HEK293 (cell line): ENCODE measurements around the gene HMGB1.
A peak's percentile ranks its signal among the peaks of the same experiment; 100 is the strongest.

Experiments
- CTCF ChIA-PET: fragments of 350-600 bp; formaldehyde crosslinking; extraction: SDS; loops from one replicate; lab custom pipeline; 2021; ENCODE audit warnings: antibody characterized with exemption; lab: Yijun Ruan, JAX
- POLR2A ChIA-PET: fragments of 300-600 bp; formaldehyde crosslinking; extraction: SDS; loops from one replicate; lab custom pipeline; 2020; ENCODE audit warnings: antibody characterized with exemption, inconsistent platforms; lab: Yijun Ruan, JAX
- H3K27ac ChIP-seq: fragments of 200-500 bp; sonication (Bioruptor generic); 2 replicates; pipeline ENCODE4 v1.5.1; 2014; ENCODE audit warnings: low read depth, low read length, control low read depth, inconsistent platforms; ENCODE audit errors: extremely low read depth
- H3K36me3 ChIP-seq, 2 experiments: fragments of 200-500 bp in 1 of 2; sonication (Bioruptor generic) in 1 of 2; 1 replicate in 1 of 2; 2 replicates in 1 of 2; pipeline ENCODE4 v1.5.1; 2014 to 2017; ENCODE audit warnings: inconsistent platforms in 2 of 2, low read length in 2 of 2; ENCODE audit not compliant: control insufficient read depth in 2 of 2, insufficient read depth in 1 of 2
- H3K4me1 ChIP-seq: fragments of 200-500 bp; sonication (Bioruptor generic); 2 replicates; pipeline ENCODE4 v1.5.1; 2014; ENCODE audit warnings: mild to moderate bottlenecking, low read length, inconsistent platforms; ENCODE audit not compliant: control insufficient read depth, insufficient read depth
- H3K4me3 ChIP-seq: 2 replicates; pipeline ENCODE4 v1.5.1; 2011; ENCODE audit warnings: low read depth, mild to moderate bottlenecking, control low read depth, low read length, moderate library complexity
- H3K9me3 ChIP-seq: fragments of 200-500 bp; sonication (Bioruptor generic); 2 replicates; pipeline ENCODE4 v1.5.1; 2014; ENCODE audit warnings: low read depth, low read length, inconsistent platforms; ENCODE audit not compliant: control insufficient read depth, insufficient read depth
- FEZF1 ChIP-seq: fragments of 450-650 bp; formaldehyde crosslinking; IDR thresholded peaks from 2 replicates; pipeline ENCODE4 v1.5.1; 2016; ENCODE audit warnings: missing biosample characterization, missing genetic modification characterization
- PRDM1 ChIP-seq: fragments of 450-650 bp; formaldehyde crosslinking; IDR thresholded peaks from 2 replicates; pipeline ENCODE4; 2016; ENCODE audit warnings: missing biosample characterization, missing genetic modification characterization
- SCRT2 ChIP-seq: fragments of 450-650 bp; formaldehyde crosslinking; IDR thresholded peaks from 2 replicates; pipeline ENCODE4 v1.5.1; 2016; ENCODE audit warnings: missing biosample characterization, missing genetic modification characterization
- SETDB1 ChIP-seq: IDR thresholded peaks from one replicate; pipeline ENCODE4 v1.6.1; 2017; ENCODE audit warnings: mild to moderate bottlenecking, low read length, moderate library complexity, mixed read lengths; ENCODE audit not compliant: insufficient read length
- SP7 ChIP-seq: fragments of 450-650 bp; formaldehyde crosslinking; IDR thresholded peaks from 2 replicates; pipeline ENCODE4 v1.5.1; 2016; ENCODE audit warnings: missing biosample characterization, missing genetic modification characterization
- ZBTB21 ChIP-seq: fragments of 450-650 bp; formaldehyde crosslinking; IDR thresholded peaks from 2 replicates; pipeline ENCODE4 v1.5.1; 2017; ENCODE audit warnings: missing biosample characterization, missing genetic modification characterization
- ZFHX2 ChIP-seq: fragments of 450-650 bp; formaldehyde crosslinking; conservative IDR thresholded peaks from 2 replicates; pipeline ENCODE4 v1.5.1; 2016; ENCODE audit warnings: missing biosample characterization, missing genetic modification characterization
- ZNF112 ChIP-seq: fragments of 450-650 bp; formaldehyde crosslinking; IDR thresholded peaks from 2 replicates; pipeline ENCODE4 v1.5.0; 2017; ENCODE audit warnings: missing biosample characterization, missing genetic modification characterization
- ZNF121 ChIP-seq: fragments of 450-650 bp; formaldehyde crosslinking; IDR thresholded peaks from 2 replicates; pipeline ENCODE4 v1.5.1; 2016; ENCODE audit warnings: missing biosample characterization, missing genetic modification characterization
- ZNF16 ChIP-seq: fragments of 450-650 bp; formaldehyde crosslinking; IDR thresholded peaks from 2 replicates; pipeline ENCODE4 v1.5.1; 2016; ENCODE audit warnings: low read depth, missing biosample characterization, missing genetic modification characterization
- ZNF223 ChIP-seq: fragments of 450-650 bp; formaldehyde crosslinking; IDR thresholded peaks from 2 replicates; pipeline ENCODE4 v1.5.1; 2016; ENCODE audit warnings: missing biosample characterization, missing genetic modification characterization
- ZNF416 ChIP-seq: fragments of 450-650 bp; formaldehyde crosslinking; IDR thresholded peaks from 2 replicates; pipeline ENCODE4 v1.5.1; 2016; ENCODE audit warnings: missing biosample characterization, missing genetic modification characterization
- ZNF48 ChIP-seq: fragments of 450-650 bp; formaldehyde crosslinking; IDR thresholded peaks from 2 replicates; pipeline ENCODE4 v1.5.1; 2016; ENCODE audit warnings: missing biosample characterization, missing genetic modification characterization
- ZNF555 ChIP-seq: fragments of 450-650 bp; formaldehyde crosslinking; conservative IDR thresholded peaks from 2 replicates; pipeline ENCODE4 v1.5.1; 2017; ENCODE audit warnings: missing biosample characterization, mild to moderate bottlenecking, missing genetic modification characterization, inconsistent platforms
- ZNF677 ChIP-seq: fragments of 450-650 bp; IDR thresholded peaks from 2 replicates; pipeline ENCODE4 v1.5.0; 2018; ENCODE audit warnings: missing biosample characterization, mild to moderate bottlenecking, missing genetic modification characterization, moderate library complexity
- ZNF747 ChIP-seq: fragments of 450-650 bp; formaldehyde crosslinking; IDR thresholded peaks from 2 replicates; pipeline ENCODE4 v1.5.1; 2016; ENCODE audit warnings: missing biosample characterization, missing genetic modification characterization
- ZNF76 ChIP-seq: fragments of 450-650 bp; formaldehyde crosslinking; IDR thresholded peaks from 2 replicates; pipeline ENCODE4; 2016; ENCODE audit warnings: low read depth, missing biosample characterization, missing genetic modification characterization, borderline replicate concordance
- TF ChIP-seq, protein P1 (sequence below): fragments of 450-650 bp; formaldehyde crosslinking; IDR thresholded peaks from 2 replicates; pipeline ENCODE4 v1.5.1; 2017; ENCODE audit warnings: missing biosample characterization, missing genetic modification characterization
- TF ChIP-seq, protein P2 (sequence below): fragments of 450-650 bp; formaldehyde crosslinking; IDR thresholded peaks from 2 replicates; pipeline ENCODE4 v1.5.1; 2016; ENCODE audit warnings: missing biosample characterization, missing genetic modification characterization
- TF ChIP-seq, protein P3 (sequence below): fragments of 450-650 bp; formaldehyde crosslinking; IDR thresholded peaks from 2 replicates; pipeline ENCODE4 v1.5.1; 2016; ENCODE audit warnings: missing biosample characterization, missing genetic modification characterization
- TF ChIP-seq, protein P4 (sequence below): fragments of 450-650 bp; formaldehyde crosslinking; IDR thresholded peaks from 2 replicates; pipeline ENCODE4 v1.5.0; 2017; ENCODE audit warnings: missing biosample characterization, missing genetic modification characterization, borderline replicate concordance
- TF ChIP-seq, protein P5 (sequence below): fragments of 450-650 bp; formaldehyde crosslinking; IDR thresholded peaks from 2 replicates; pipeline ENCODE4 v1.5.1; 2017; ENCODE audit warnings: missing biosample characterization, missing genetic modification characterization
- TF ChIP-seq, protein P6 (sequence below): fragments of 450-650 bp; formaldehyde crosslinking; IDR thresholded peaks from 2 replicates; pipeline ENCODE4 v1.5.1; 2016; ENCODE audit warnings: missing biosample characterization, missing genetic modification characterization
- TF ChIP-seq, protein P7 (sequence below): fragments of 450-650 bp; formaldehyde crosslinking; IDR thresholded peaks from 2 replicates; pipeline ENCODE4 v1.5.1; 2016; ENCODE audit warnings: missing biosample characterization, missing genetic modification characterization

The HMGB1 gene

DNA sequence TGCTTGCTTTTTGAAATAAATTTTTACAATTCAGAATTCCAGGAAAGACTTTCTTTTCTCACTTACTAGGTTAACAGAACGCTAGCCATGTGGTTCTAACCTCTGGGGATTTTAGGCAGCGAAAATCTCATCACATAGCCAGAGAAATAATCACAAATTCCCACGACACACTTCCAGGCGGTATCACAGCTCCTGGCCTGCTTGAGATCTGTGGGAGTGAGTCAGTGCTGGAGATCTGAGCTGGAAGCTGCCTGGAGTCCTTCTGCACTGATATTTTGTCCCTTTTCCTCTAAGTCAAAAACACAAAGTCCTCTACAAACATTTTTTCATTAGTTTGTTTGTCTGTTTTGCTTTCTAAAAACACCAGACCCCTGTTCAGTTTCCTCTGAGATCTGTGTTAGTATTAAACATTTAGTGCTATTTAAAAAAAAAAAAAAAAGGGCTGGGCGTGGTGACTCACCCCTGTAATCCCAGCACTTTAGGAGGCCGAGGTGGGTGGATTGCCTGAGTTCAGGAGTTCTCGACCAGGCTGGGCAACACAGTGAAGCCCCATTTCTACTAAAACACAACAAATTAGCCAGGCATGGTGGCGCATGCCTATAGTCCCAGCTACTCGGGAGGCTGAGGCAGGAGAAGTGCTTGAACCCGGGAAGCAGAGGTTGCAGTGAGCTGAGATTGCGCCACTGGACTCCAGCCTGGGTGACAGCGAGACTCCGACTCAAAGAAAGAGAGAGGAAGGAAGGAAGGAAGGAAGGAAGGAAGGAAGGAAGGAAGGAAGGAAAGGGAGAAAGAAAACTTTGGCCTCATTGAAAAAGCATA, 55.6 kb downstream of the HMGB1 start:
- Histone ChIP-seq H3K4me1 (no peaks in the 10 kb centered on the region), H3K36me3 (no peaks in the 10 kb centered on the region), H3K27ac (no peak overlapping the region), H3K4me3 (no peak overlapping the region), H3K9me3 (no peaks in the 10 kb centered on the region)
- ChIA-PET POLR2A (interaction anchor here (1.1 to 1.4 kb wide), 2 partner anchors 12 to 103 kb away, joined by 3 to 4 read pairs; partner anchors contain the start of genes KATNAL1 and UBE2L5), CTCF (no interaction called here)
- no peak for TF ChIP-seq SETDB1
- TF ChIP-seq, protein P1, sequence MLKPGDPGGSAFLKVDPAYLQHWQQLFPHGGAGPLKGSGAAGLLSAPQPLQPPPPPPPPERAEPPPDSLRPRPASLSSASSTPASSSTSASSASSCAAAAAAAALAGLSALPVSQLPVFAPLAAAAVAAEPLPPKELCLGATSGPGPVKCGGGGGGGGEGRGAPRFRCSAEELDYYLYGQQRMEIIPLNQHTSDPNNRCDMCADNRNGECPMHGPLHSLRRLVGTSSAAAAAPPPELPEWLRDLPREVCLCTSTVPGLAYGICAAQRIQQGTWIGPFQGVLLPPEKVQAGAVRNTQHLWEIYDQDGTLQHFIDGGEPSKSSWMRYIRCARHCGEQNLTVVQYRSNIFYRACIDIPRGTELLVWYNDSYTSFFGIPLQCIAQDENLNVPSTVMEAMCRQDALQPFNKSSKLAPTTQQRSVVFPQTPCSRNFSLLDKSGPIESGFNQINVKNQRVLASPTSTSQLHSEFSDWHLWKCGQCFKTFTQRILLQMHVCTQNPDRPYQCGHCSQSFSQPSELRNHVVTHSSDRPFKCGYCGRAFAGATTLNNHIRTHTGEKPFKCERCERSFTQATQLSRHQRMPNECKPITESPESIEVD (tag by site-specific recombination), result no peak
- no peak for TF ChIP-seq ZNF76 (tag by site-specific recombination)
- TF ChIP-seq, protein P2, sequence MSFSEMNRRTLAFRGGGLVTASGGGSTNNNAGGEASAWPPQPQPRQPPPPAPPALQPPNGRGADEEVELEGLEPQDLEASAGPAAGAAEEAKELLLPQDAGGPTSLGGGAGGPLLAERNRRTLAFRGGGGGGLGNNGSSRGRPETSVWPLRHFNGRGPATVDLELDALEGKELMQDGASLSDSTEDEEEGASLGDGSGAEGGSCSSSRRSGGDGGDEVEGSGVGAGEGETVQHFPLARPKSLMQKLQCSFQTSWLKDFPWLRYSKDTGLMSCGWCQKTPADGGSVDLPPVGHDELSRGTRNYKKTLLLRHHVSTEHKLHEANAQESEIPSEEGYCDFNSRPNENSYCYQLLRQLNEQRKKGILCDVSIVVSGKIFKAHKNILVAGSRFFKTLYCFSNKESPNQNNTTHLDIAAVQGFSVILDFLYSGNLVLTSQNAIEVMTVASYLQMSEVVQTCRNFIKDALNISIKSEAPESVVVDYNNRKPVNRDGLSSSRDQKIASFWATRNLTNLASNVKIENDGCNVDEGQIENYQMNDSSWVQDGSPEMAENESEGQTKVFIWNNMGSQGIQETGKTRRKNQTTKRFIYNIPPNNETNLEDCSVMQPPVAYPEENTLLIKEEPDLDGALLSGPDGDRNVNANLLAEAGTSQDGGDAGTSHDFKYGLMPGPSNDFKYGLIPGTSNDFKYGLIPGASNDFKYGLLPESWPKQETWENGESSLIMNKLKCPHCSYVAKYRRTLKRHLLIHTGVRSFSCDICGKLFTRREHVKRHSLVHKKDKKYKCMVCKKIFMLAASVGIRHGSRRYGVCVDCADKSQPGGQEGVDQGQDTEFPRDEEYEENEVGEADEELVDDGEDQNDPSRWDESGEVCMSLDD (tag by site-specific recombination), result no peak
- TF ChIP-seq ZNF16 (tag by site-specific recombination), result no peak
- no peak for TF ChIP-seq ZNF555 (tag by site-specific recombination)
- TF ChIP-seq, protein P3, sequence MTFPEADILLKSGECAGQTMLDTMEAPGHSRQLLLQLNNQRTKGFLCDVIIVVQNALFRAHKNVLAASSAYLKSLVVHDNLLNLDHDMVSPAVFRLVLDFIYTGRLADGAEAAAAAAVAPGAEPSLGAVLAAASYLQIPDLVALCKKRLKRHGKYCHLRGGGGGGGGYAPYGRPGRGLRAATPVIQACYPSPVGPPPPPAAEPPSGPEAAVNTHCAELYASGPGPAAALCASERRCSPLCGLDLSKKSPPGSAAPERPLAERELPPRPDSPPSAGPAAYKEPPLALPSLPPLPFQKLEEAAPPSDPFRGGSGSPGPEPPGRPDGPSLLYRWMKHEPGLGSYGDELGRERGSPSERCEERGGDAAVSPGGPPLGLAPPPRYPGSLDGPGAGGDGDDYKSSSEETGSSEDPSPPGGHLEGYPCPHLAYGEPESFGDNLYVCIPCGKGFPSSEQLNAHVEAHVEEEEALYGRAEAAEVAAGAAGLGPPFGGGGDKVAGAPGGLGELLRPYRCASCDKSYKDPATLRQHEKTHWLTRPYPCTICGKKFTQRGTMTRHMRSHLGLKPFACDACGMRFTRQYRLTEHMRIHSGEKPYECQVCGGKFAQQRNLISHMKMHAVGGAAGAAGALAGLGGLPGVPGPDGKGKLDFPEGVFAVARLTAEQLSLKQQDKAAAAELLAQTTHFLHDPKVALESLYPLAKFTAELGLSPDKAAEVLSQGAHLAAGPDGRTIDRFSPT (tag by site-specific recombination), result 0 out of 2 replicates have a peak, but pooled peaks have one; percentile 34
- 0 out of 2 replicates have a peak, but pooled peaks have one; percentile 15 for TF ChIP-seq ZNF121 (tag by site-specific recombination)
- no peak for TF ChIP-seq PRDM1 (tag by site-specific recombination)
- TF ChIP-seq SCRT2 (tag by site-specific recombination), result no peak
- no peak for TF ChIP-seq FEZF1 (tag by site-specific recombination)
- TF ChIP-seq, protein P4, sequence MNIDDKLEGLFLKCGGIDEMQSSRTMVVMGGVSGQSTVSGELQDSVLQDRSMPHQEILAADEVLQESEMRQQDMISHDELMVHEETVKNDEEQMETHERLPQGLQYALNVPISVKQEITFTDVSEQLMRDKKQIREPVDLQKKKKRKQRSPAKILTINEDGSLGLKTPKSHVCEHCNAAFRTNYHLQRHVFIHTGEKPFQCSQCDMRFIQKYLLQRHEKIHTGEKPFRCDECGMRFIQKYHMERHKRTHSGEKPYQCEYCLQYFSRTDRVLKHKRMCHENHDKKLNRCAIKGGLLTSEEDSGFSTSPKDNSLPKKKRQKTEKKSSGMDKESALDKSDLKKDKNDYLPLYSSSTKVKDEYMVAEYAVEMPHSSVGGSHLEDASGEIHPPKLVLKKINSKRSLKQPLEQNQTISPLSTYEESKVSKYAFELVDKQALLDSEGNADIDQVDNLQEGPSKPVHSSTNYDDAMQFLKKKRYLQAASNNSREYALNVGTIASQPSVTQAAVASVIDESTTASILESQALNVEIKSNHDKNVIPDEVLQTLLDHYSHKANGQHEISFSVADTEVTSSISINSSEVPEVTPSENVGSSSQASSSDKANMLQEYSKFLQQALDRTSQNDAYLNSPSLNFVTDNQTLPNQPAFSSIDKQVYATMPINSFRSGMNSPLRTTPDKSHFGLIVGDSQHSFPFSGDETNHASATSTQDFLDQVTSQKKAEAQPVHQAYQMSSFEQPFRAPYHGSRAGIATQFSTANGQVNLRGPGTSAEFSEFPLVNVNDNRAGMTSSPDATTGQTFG (tag by site-specific recombination), result no peak
- TF ChIP-seq SP7 (tag by site-specific recombination), result 0 out of 2 replicates have a peak, but pooled peaks have one; percentile 30
- no peak for TF ChIP-seq ZNF677 (tag by site-specific recombination)
- no peak for TF ChIP-seq ZNF223
- no peak for TF ChIP-seq ZNF112 (tag by site-specific recombination)
- peak; percentile 51 for TF ChIP-seq ZFHX2 (tag by site-specific recombination)
- TF ChIP-seq, protein P5, sequence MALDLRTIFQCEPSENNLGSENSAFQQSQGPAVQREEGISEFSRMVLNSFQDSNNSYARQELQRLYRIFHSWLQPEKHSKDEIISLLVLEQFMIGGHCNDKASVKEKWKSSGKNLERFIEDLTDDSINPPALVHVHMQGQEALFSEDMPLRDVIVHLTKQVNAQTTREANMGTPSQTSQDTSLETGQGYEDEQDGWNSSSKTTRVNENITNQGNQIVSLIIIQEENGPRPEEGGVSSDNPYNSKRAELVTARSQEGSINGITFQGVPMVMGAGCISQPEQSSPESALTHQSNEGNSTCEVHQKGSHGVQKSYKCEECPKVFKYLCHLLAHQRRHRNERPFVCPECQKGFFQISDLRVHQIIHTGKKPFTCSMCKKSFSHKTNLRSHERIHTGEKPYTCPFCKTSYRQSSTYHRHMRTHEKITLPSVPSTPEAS (tag by site-specific recombination), result no peak
- TF ChIP-seq, protein P6, sequence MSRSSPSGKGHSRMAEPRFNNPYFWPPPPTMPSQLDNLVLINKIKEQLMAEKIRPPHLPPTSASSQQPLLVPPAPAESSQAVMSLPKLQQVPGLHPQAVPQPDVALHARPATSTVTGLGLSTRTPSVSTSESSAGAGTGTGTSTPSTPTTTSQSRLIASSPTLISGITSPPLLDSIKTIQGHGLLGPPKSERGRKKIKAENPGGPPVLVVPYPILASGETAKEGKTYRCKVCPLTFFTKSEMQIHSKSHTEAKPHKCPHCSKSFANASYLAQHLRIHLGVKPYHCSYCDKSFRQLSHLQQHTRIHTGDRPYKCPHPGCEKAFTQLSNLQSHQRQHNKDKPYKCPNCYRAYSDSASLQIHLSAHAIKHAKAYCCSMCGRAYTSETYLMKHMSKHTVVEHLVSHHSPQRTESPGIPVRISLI, result 0 out of 2 replicates have a peak, but pooled peaks have one; percentile 27
- TF ChIP-seq ZNF48 (tag by site-specific recombination), result no peak
- TF ChIP-seq ZNF416 (tag by site-specific recombination), result no peak
- TF ChIP-seq, protein P7, sequence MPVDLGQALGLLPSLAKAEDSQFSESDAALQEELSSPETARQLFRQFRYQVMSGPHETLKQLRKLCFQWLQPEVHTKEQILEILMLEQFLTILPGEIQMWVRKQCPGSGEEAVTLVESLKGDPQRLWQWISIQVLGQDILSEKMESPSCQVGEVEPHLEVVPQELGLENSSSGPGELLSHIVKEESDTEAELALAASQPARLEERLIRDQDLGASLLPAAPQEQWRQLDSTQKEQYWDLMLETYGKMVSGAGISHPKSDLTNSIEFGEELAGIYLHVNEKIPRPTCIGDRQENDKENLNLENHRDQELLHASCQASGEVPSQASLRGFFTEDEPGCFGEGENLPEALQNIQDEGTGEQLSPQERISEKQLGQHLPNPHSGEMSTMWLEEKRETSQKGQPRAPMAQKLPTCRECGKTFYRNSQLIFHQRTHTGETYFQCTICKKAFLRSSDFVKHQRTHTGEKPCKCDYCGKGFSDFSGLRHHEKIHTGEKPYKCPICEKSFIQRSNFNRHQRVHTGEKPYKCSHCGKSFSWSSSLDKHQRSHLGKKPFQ, result no peak
- no peak for TF ChIP-seq ZBTB21 (tag by site-specific recombination)
- TF ChIP-seq ZNF747 (tag by site-specific recombination), result no peak
